ENCODE data around the gene EDNRA. TPM values are rescaled to one million over a fixed set of nuclear protein-coding genes. Genes with fewer than 3 reads are reported as not detected.

EDNRA gene
- total RNA-seq, 1 donor from 2014 or later, result 5.8 TPM

GRCh38 chr4:147530134-147530533 is 49.2 kb downstream of the EDNRA start:
- Mint-ChIP-seq H3K9me3 (no peaks in the 10 kb centered on the region), H3K27ac (ENCODE audit: unreplicated experiment) (no peak overlapping the region), H3K27me3 (ENCODE audit: low read depth) (no peaks in the 10 kb centered on the region), H3K4me1 (peaks cover 3% of the 10 kb centered on the region), H3K4me3 (no peak overlapping the region), H3K36me3 (ENCODE audit: low read depth) (peaks cover 2% of the 10 kb centered on the region)
- DNase-seq (ENCODE audit: low read depth, low spot score), result no peak
- TF ChIP-seq, protein P1, sequence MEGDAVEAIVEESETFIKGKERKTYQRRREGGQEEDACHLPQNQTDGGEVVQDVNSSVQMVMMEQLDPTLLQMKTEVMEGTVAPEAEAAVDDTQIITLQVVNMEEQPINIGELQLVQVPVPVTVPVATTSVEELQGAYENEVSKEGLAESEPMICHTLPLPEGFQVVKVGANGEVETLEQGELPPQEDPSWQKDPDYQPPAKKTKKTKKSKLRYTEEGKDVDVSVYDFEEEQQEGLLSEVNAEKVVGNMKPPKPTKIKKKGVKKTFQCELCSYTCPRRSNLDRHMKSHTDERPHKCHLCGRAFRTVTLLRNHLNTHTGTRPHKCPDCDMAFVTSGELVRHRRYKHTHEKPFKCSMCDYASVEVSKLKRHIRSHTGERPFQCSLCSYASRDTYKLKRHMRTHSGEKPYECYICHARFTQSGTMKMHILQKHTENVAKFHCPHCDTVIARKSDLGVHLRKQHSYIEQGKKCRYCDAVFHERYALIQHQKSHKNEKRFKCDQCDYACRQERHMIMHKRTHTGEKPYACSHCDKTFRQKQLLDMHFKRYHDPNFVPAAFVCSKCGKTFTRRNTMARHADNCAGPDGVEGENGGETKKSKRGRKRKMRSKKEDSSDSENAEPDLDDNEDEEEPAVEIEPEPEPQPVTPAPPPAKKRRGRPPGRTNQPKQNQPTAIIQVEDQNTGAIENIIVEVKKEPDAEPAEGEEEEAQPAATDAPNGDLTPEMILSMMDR (conservative IDR thresholded peaks at IDR 0.05), result no peak

- no peak for DNase-seq (ENCODE audit: low read depth, low spot score)
- Mint-ChIP-seq H3K9me3 (no peaks in the 10 kb centered on the region), H3K4me3 (no peak overlapping the region), H3K27me3 (ENCODE audit: low read depth) (no peaks in the 10 kb centered on the region), H3K4me1 (peaks cover 3% of the 10 kb centered on the region), H3K36me3 (ENCODE audit: low read depth) (peaks cover 2% of the 10 kb centered on the region), H3K27ac (ENCODE audit: unreplicated experiment) (no peak overlapping the region)
- TF ChIP-seq, protein P1 (conservative IDR thresholded peaks at IDR 0.05), result no peak
Measured at GRCh38 chr4:147530723-147531122, 49.8 kb downstream of the EDNRA start.

- Mint-ChIP-seq H3K27ac (ENCODE audit: unreplicated experiment) (no peak overlapping the region), H3K4me1 (peaks cover 3% of the 10 kb centered on the region), H3K36me3 (ENCODE audit: low read depth) (no peaks in the 10 kb centered on the region), H3K27me3 (ENCODE audit: low read depth) (no peaks in the 10 kb centered on the region), H3K4me3 (no peak overlapping the region), H3K9me3 (no peaks in the 10 kb centered on the region)
- TF ChIP-seq, protein P1 (conservative IDR thresholded peaks at IDR 0.05), result no peak
- no peak for DNase-seq (ENCODE audit: low read depth, low spot score)
Measured at GRCh38 chr4:147532896-147533295, 52.0 kb downstream of the EDNRA start.

DNA sequence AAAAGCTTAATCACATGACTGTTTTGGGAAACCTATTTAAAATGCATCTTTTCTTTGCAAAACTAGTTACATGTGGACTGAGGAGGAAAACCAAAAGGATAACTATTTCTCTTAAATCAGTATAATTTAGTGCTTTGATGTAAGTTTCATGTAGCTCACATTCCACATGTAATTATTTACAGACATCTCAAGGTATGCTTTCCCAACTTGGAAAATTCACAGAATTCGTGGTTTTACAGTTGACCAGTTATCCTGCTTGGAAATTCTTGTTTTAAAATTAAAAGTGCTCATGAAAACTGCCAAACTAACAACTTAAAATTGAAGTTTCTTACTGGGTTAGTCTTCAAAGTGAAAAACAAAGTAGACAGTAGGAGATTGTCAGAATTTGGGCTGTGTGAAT is 52.4 kb downstream of the EDNRA start:
- no peak for DNase-seq (ENCODE audit: low read depth, low spot score)
- no peak overlapping the region for H3K4me3 Mint-ChIP-seq
- TF ChIP-seq, protein P1 (conservative IDR thresholded peaks at IDR 0.05), result no peak
- H3K27ac Mint-ChIP-seq (ENCODE audit: unreplicated experiment), result no peak overlapping the region
- H3K9me3 Mint-ChIP-seq, result no peaks in the 10 kb centered on the region
- peaks cover 3% of the 10 kb centered on the region for H3K4me1 Mint-ChIP-seq
- H3K27me3 Mint-ChIP-seq (ENCODE audit: low read depth), result no peaks in the 10 kb centered on the region
- no peaks in the 10 kb centered on the region for H3K36me3 Mint-ChIP-seq (ENCODE audit: low read depth)

GRCh38 chr4:147535124-147535523 is 54.2 kb downstream of the EDNRA start:
- Mint-ChIP-seq H3K27me3 (ENCODE audit: low read depth) (no peaks in the 10 kb centered on the region), H3K9me3 (no peaks in the 10 kb centered on the region), H3K27ac (ENCODE audit: unreplicated experiment) (no peak overlapping the region), H3K36me3 (ENCODE audit: low read depth) (no peaks in the 10 kb centered on the region), H3K4me3 (no peak overlapping the region), H3K4me1 (peaks cover 3% of the 10 kb centered on the region)
- TF ChIP-seq, protein P1 (conservative IDR thresholded peaks at IDR 0.05), result no peak
- DNase-seq (ENCODE audit: low read depth, low spot score), result no peak

DNA sequence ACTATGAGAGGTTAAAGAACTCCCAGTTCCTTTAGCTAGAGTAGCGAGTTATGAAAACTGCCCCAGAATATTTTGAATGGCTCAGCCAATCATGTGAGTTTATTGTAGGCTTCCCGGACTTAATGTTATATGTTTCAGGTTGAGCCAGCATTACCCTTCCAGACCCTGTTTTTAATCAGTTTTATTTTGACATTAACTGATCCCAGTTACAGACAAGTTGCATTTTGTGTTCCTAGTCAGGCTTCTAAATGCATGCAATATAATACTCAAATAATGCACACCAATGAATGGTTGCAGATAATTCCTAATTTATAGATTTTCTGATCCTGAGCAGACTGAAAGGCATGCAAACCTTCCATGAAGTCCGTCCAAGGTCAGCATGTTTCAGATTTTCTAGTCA is 57.8 kb downstream of the EDNRA start:
- DNase-seq (ENCODE audit: low read depth, low spot score), result no peak
- no peaks in the 10 kb centered on the region for H3K36me3 Mint-ChIP-seq (ENCODE audit: low read depth)

More for the DNA sequence above, 57.8 kb downstream of the EDNRA start:
- TF ChIP-seq, protein P1 (conservative IDR thresholded peaks at IDR 0.05), result no peak
- no peaks in the 10 kb centered on the region for H3K9me3 Mint-ChIP-seq
- H3K4me1 Mint-ChIP-seq, result peaks cover 3% of the 10 kb centered on the region
- no peaks in the 10 kb centered on the region for H3K27me3 Mint-ChIP-seq (ENCODE audit: low read depth)
- no peak overlapping the region for H3K4me3 Mint-ChIP-seq
- H3K27ac Mint-ChIP-seq (ENCODE audit: unreplicated experiment), result no peak overlapping the region
